Glutamatergic neuron (in vitro differentiated cells): ENCODE measurements around the gene HYOU1. TPM values are rescaled to one million over a fixed set of nuclear protein-coding genes. Genes with fewer than 3 reads are reported as not detected.

Experiments used
- DNase-seq: peaks from one replicate; pipeline ENCODE4 v3.0.0; 2022
- H3K27ac Mint-ChIP-seq: one replicate; pipeline ENCODE4 v1.8.0; 2020; ENCODE audit warnings: mild to moderate bottlenecking, mixed read lengths, inconsistent platforms; ENCODE audit not compliant: unreplicated experiment
- H3K27me3 Mint-ChIP-seq: one replicate; pipeline ENCODE4 v1.8.0; 2020; ENCODE audit warnings: mild to moderate bottlenecking, moderate library complexity, mixed read lengths, inconsistent platforms; ENCODE audit not compliant: unreplicated experiment
- H3K36me3 Mint-ChIP-seq: one replicate; pipeline ENCODE4 v1.8.0; 2020; ENCODE audit warnings: mild to moderate bottlenecking, mixed read lengths, inconsistent platforms; ENCODE audit not compliant: unreplicated experiment
- H3K4me1 Mint-ChIP-seq: one replicate; pipeline ENCODE4 v1.8.0; 2020; ENCODE audit warnings: mild to moderate bottlenecking, low read depth, mixed read lengths, inconsistent platforms; ENCODE audit not compliant: unreplicated experiment
- H3K4me3 Mint-ChIP-seq: one replicate; pipeline ENCODE4 v1.8.0; 2020; ENCODE audit warnings: mild to moderate bottlenecking, mixed read lengths, inconsistent platforms; ENCODE audit not compliant: unreplicated experiment
- H3K9me3 Mint-ChIP-seq: one replicate; pipeline ENCODE4 v1.8.0; 2020; ENCODE audit warnings: mild to moderate bottlenecking, moderate library complexity, mixed read lengths, inconsistent platforms; ENCODE audit not compliant: unreplicated experiment
- total RNA-seq: library from RNA; stranded (reverse); fragmentation: NEBNext Ultra II Directional; extraction: Animal tissue kit (Norgen Biotek cat#: 25700); gene quantifications from one replicate; pipeline ENCODE4 v1.2.1, GENCODE V29; 2021; ENCODE audit not compliant: unreplicated experiment
- TF ChIP-seq, protein P1 (sequence below): fragments of 200-600 bp; sonication (generic); IDR thresholded peaks from one replicate; pipeline ENCODE4 v1.5.0; 2021; ENCODE audit not compliant: partially characterized antibody, unreplicated experiment

HYOU1 gene
- total RNA-seq, 1 donor from 2014 or later: 193 TPM

DNA sequence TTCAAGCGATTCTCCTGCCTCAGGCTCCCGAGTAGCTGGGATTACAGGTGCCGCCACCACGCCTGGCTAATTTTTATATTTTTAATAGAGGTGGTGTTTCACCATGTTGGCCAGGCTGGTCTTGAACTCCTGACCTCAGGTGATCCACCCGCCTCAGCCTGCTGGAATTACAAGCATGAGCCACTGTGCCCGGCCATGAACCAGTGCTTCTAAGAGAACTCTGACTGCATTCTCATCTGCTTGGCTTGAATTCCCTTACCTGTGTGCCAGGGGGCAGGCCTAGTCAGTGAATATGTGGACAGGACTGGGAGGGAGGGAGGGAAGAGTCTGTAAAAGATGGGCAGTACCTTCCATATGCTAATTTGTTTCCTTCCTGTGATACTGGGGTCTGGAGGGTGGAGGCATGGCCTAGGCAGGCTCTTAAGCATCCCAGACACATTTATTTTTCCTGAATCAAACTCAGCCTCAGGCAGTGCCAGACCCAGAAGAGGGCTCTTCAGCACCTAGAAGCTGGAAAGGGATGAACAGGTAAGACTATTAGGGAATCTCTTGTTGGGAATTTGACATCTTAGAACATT is 45.4 kb downstream of the HYOU1 start:
- TF ChIP-seq, protein P1, sequence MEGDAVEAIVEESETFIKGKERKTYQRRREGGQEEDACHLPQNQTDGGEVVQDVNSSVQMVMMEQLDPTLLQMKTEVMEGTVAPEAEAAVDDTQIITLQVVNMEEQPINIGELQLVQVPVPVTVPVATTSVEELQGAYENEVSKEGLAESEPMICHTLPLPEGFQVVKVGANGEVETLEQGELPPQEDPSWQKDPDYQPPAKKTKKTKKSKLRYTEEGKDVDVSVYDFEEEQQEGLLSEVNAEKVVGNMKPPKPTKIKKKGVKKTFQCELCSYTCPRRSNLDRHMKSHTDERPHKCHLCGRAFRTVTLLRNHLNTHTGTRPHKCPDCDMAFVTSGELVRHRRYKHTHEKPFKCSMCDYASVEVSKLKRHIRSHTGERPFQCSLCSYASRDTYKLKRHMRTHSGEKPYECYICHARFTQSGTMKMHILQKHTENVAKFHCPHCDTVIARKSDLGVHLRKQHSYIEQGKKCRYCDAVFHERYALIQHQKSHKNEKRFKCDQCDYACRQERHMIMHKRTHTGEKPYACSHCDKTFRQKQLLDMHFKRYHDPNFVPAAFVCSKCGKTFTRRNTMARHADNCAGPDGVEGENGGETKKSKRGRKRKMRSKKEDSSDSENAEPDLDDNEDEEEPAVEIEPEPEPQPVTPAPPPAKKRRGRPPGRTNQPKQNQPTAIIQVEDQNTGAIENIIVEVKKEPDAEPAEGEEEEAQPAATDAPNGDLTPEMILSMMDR: no peak
- Mint-ChIP-seq H3K27me3 (no peaks in the 10 kb centered on the region), H3K4me1 (no peaks in the 10 kb centered on the region), H3K4me3 (no peak overlapping the region), H3K27ac (no peak overlapping the region), H3K9me3 (no peaks in the 10 kb centered on the region), H3K36me3 (no peaks in the 10 kb centered on the region)
- no peak for DNase-seq

DNA sequence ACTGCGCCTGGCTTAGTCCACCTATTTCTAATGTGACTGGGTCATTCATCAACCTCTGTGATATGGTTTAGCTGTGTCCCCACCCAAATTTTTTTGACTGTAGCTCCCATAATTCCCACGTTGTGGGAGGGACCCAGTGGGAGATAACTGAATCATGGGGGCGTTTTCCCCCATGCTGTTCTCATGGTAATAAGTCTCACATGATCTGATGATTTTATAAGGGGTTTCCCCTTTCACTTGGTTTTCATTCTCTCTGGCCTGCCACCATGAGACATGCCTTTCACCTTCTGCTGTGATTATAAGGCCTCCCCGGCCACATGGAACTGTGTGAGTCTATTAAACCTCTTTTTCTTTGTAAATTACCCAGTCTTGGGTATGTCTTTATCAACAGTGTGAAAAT is 50.3 kb downstream of the HYOU1 start:
- Mint-ChIP-seq H3K36me3 (no peaks in the 10 kb centered on the region), H3K27ac (no peak overlapping the region), H3K9me3 (no peaks in the 10 kb centered on the region), H3K4me1 (no peaks in the 10 kb centered on the region), H3K27me3 (no peaks in the 10 kb centered on the region), H3K4me3 (no peak overlapping the region)
- no peak for DNase-seq
- TF ChIP-seq, protein P1: no peak

DNA sequence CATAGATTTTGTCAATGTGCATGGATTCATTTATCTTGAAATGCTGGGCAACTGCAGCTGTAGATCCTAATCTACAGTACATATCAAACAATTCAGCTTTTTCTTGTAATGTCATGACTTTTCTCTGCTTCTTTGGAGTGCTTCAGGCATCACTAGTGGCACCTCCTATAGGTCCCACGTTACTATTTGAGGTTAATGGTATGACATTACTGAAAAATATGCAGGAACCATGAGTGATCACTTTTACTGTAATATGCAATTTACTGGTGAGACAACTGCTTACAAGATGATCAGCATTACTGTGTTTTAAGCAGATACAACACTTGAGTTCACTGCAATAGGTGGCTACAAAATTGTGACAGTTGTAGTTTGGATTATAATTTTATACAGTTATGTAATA is 56.1 kb downstream of the HYOU1 start:
- Mint-ChIP-seq H3K27ac (no peak overlapping the region), H3K4me3 (no peak overlapping the region), H3K36me3 (no peaks in the 10 kb centered on the region), H3K4me1 (peaks cover 4% of the 10 kb centered on the region), H3K27me3 (peaks cover 2% of the 10 kb centered on the region), H3K9me3 (peaks cover 2% of the 10 kb centered on the region)
- TF ChIP-seq, protein P1: no peak
- no peak for DNase-seq

DNA sequence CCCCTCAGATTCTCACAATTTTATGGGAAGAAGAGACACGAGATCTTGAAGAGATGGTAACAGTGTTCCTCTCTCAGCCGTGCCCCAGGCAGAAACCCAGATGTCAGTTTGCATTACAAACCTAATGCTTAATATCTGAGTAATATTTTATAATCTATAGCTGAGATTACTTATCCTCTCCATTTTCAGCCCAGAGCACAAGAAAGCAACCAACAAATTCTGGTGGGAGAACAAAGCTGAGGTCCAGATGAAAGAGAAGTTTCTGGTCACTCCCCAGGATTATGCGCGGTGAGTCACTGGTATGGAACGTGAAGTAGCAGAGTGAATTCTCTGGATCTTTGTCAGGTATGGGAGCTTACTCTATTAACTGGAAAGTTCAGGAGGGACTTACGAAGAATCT is 58.2 kb downstream of the HYOU1 start:
- H3K36me3 Mint-ChIP-seq: no peaks in the 10 kb centered on the region
- peaks cover 4% of the 10 kb centered on the region for H3K4me1 Mint-ChIP-seq
- peak overlapping the region; percentile 98 for H3K4me3 Mint-ChIP-seq
- peak overlapping the region; percentile 95 for H3K27ac Mint-ChIP-seq
- TF ChIP-seq, protein P1: no peak
- no peak for DNase-seq
- H3K9me3 Mint-ChIP-seq: peaks cover 2% of the 10 kb centered on the region
- H3K27me3 Mint-ChIP-seq: peaks cover 2% of the 10 kb centered on the region

DNA sequence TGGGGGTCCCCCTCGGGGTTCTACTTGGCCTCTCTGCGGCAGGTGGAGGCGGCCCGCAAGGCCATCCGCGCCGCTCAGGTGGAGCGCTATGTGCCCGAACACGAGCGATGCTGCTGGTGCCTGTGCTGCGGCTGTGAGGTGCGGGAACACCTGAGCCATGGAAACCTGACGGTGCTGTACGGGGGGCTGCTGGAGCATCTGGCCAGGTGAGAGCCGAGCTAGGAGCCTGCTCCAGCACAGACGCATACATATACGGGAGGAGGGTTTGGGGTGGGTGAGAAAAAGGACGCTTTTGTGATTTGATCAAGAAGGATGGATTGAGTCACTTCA is 58.7 kb downstream of the HYOU1 start:
- TF ChIP-seq, protein P1: no peak
- peak overlapping the region; percentile 95 for H3K27ac Mint-ChIP-seq
- H3K27me3 Mint-ChIP-seq: peaks cover 4% of the 10 kb centered on the region
- peaks cover 4% of the 10 kb centered on the region for H3K36me3 Mint-ChIP-seq
- peaks cover 5% of the 10 kb centered on the region for H3K9me3 Mint-ChIP-seq
- peak overlapping the region; percentile 98 for H3K4me3 Mint-ChIP-seq
- peaks cover 4% of the 10 kb centered on the region for H3K4me1 Mint-ChIP-seq
- DNase-seq: no peak
